ENCODE results near the gene KCNJ4.
A peak's percentile ranks its signal among the peaks of the same experiment; 100 is the strongest.
"Not testable (repeated sequence)": the region's sequence is repeated elsewhere in the genome, so short reads cannot be mapped to it uniquely, and the experiment has no call there.

The KCNJ4 gene

DNA sequence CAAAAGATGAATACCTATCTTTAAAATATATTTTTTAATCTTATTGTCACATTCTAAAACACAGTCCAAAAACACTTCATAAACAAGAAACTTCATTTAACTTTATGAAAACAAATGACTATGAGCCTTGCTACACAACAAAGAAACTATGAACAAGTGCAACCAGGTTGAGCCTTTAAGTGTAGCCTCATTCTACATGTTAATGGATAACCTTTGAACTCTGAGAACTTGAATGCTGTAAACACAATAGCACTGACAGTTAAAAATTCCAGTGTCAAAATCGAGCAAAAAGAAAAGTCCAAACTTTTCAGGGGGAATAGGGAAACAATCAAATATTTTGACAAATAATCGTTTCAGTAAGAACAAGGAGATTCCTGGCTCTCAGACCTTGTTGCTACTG lies 54.7 kb downstream of the KCNJ4 start:
- DNase-seq, H3K9me3 Mint-ChIP-seq, H3K27ac Mint-ChIP-seq, H3K4me3 Mint-ChIP-seq, ATAC-seq: not testable (repeated sequence)
- H3K27me3 Mint-ChIP-seq = peaks cover 20% of the 10 kb centered on the region
- peaks cover 27% of the 10 kb centered on the region for H3K4me1 Mint-ChIP-seq

DNA sequence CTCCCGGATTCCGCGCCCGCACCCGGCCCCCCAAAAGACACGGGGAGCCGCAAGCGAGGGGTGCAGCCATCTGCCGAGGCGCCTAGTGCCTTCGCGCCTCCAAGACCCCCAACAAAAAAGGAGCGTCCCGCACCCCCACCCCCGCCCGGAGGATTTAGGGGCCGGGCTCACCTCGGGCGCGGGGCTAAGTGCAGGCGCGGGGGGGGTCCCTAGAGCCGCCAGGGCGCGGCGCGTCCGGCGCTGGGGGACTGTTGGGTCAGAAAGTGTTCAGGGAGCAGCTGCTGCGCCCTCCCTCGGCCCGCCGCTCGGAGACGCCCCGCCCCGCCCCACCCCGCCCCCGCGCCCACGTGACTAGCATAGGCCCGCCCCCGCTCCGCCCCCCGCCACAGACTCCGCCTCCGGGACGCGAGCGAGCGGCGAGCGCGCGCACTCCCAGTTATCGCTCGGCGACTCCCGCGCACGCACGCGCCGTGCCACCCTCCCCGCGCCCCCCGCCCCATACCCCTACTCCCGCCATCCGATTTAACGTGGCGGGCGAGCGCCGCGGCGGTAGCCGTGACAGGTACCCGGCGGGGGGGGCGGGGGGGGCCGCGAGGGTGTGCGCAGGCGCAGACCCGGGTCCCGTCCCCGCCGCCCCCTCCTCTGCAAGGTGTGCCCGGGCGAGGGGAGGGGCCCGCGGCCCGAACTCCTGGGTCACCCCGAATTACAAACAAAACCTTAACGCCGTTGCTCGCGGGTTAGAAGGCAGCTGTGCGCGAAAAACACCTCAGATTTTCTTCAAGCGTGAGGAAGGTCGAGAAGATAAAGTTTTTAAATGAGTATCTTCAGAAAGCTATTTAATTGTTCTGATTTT lies 56.2 kb downstream of the KCNJ4 start:
- ATAC-seq = peak; percentile 85
- Mint-ChIP-seq H3K9me3 (no peaks in the 10 kb centered on the region), H3K4me1 (peaks cover 40% of the 10 kb centered on the region), H3K4me3 (peak overlapping the region; percentile 84 to 86), H3K27ac (no peak overlapping the region), H3K27me3 (peaks cover 20% of the 10 kb centered on the region)
- peak; percentile 82 to 83 for DNase-seq

DNA sequence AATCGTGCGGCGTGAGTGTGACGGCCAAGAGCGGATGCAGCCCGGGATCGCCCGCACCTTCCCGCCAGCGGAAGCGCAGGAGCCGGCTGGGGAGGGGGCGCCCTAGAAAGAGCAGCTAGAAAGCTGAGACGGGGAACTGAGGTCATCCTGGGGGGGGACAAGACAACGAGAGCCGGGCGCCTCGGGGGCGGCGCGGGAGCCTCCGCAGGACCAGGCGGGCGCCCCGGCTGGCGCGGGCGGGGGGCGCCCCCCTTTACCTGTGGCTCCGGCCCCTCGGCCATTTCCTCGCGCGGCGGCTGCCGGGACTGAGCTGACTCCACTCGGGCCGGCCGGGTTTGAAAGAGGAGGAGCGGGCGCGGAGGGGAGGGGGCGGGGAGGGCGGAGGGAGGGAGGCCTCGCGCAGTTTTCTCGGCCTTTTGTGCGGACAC lies 56.8 kb downstream of the KCNJ4 start:
- Mint-ChIP-seq H3K27ac (peak overlapping the region in 1 of 2 donors; percentile 85), H3K4me1 (peaks cover 46% of the 10 kb centered on the region), H3K27me3 (peaks cover 20% of the 10 kb centered on the region), H3K4me3 (peak overlapping the region; percentile 83 to 84)
- ATAC-seq = peak; percentile 71
- peak in 1 of 2 donors; percentile 50 for DNase-seq
- H3K9me3 Mint-ChIP-seq = not testable (repeated sequence)

DNA sequence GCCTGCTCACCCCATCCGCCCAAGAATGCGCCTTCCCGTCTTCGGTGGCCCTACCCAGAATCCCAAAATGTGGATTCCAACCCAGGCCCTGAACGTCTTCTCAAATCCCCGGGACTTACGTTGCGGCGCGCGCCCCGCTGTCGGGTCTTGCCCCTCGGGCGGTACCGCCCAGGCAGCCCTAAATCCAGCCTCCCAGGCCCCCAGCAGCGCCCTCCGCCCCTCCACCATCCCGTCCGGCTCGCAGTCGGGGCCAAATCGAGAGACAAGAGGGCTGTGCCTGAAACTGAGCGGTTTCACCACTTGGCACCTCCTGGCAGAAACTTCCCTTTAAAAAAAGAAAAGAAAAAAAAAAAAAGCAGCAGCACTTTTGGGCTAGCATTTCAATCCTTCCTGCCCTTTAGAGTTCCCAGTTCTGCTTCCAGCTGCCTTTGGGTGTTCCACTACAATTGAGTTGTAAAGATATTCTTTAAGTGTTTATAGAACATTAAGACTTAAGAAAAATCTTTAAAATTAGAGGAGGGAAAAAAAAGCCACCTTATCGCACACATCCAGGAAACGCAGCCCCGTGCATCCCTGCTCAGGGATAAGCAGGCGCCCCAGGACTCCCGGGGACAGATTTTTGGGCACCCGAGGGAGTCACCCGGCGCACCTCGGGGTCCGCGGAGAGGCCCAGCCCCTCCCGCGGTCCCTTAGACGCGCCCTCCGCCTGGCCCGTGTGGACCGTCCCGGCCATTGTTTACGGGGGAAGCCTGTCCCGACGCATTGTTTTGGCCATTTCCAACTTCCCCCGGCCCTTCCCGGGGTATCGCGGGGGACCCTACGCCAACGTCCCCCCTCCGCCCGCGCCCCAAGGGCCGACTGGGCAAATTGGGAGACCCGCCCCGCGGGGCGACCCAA lies 57.6 kb downstream of the KCNJ4 start:
- Mint-ChIP-seq H3K4me1 (peaks cover 53% of the 10 kb centered on the region), H3K27ac (peak overlapping the region in 1 of 2 donors; percentile 64), H3K9me3 (no peaks in the 10 kb centered on the region), H3K27me3 (peaks cover 20% of the 10 kb centered on the region), H3K4me3 (peak overlapping the region; percentile 62 to 84)
- DNase-seq = no peak
- peak; percentile 27 for ATAC-seq

DNA sequence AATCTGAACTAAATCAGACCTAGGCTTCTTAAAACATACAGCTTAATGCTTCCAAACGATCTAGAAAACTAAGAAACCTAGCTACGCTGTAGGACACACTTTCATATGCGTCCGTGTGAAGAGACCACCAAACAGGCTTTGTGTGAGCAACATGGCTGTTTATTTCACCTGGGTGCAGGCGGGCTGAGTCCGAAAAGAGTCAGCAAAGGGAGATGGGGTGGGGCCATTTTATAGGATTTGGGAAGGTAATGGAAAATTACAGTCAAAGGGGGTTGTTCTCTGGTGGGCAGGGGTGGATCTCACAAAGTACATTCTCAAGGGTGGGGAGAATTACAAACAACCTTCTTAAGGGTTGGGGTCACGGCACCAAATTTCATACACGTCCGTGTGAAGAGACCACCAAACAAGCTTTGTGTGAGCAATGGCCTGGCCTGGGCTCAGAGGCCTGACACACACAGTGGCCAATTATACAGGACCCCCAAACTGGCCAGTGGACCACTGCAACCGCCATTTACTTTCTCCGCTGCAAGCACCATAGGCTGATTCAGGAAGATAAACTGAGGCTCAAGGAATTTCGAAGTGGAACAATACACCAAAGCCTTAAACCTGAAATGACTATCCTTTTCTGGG lies 58.4 kb downstream of the KCNJ4 start:
- Mint-ChIP-seq H3K27ac (peak overlapping the region in 1 of 2 donors; percentile 30), H3K4me3 (peak overlapping the region; percentile 62 to 84), H3K4me1 (peaks cover 53% of the 10 kb centered on the region), H3K27me3 (peaks cover 18% of the 10 kb centered on the region)
- not testable (repeated sequence) for H3K9me3 Mint-ChIP-seq, DNase-seq, ATAC-seq

DNA sequence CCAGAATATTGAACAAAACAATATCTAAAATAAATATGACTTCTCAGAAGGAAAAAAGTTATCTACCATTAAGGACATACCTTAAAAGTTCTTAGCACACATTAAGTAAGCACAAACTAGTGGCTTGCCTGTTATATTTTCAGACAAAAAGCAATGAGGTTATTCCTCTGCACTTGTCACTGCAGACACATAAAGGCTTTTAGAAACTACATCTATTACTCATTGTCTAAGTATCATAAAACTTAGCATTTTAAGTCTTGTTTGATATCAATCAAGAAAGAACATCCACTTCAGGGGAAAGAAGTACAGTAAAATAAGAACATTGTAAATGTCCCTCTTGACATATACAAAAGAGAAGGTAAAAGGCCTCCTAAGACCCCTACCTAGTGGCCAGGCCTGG lies 59.1 kb downstream of the KCNJ4 start:
- Mint-ChIP-seq H3K27me3 (peaks cover 12% of the 10 kb centered on the region), H3K4me1 (peaks cover 53% of the 10 kb centered on the region), H3K4me3 (peak overlapping the region in 1 of 2 donors; percentile 59)
- ATAC-seq, DNase-seq, H3K9me3 Mint-ChIP-seq, H3K27ac Mint-ChIP-seq: not testable (repeated sequence)

DNA sequence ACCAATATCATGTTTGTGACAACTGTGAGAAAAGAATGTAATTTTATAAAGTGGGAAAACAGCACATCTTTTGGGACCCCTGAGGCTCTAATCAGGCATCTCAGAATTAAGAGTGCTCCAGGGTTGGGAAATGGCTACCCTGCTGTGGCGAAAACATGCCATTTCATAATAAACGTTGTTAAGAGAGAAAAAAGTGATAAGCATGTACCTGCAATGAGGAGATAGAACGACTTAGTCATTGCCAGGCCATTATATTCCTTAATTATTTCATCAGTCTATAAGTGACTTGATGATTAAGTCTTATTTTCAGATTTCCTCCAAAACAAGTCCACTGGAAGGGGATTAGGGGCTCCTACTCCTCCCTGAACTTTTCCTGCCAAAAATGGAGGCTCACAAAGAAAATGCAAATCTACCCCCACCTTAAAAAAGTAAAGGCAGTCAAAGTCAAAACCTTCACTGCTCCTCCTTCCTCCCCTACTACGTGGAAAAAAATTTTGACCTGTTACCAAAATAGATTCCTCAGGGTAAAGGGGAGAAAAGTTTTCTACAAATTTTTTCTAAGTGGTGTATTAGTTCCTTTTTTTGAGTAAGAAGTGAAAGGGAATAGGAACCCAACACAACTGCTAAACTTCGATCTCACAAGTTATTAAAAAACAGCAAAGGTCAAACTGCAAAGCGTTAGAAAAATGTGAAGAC lies 59.9 kb downstream of the KCNJ4 start:
- peaks cover 53% of the 10 kb centered on the region for H3K4me1 Mint-ChIP-seq
- H3K27me3 Mint-ChIP-seq, ATAC-seq, H3K9me3 Mint-ChIP-seq, H3K27ac Mint-ChIP-seq, DNase-seq, H3K4me3 Mint-ChIP-seq: not testable (repeated sequence)

DNA sequence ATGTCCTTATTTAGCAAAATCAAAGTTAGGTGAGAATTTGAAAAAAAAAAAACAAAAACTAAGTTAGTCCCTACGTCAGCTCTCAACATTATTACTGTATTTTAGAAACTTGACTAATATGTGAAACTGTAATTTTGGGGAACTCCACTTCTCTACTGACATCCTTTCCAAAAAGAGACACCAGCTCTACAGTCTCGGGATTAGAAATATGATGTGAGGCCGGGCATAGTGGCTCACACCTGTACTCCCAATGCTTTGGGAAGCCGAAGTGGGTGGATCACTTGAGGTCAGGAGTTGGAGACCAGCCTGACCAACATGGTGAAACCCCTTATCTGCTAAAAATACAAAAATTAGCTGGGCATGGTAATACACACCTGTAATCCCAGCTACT lies 65.6 kb downstream of the KCNJ4 start:
- H3K27ac Mint-ChIP-seq, H3K27me3 Mint-ChIP-seq, H3K4me3 Mint-ChIP-seq, H3K9me3 Mint-ChIP-seq, ATAC-seq, DNase-seq: not testable (repeated sequence)
- H3K4me1 Mint-ChIP-seq = peaks cover 31% of the 10 kb centered on the region

DNA sequence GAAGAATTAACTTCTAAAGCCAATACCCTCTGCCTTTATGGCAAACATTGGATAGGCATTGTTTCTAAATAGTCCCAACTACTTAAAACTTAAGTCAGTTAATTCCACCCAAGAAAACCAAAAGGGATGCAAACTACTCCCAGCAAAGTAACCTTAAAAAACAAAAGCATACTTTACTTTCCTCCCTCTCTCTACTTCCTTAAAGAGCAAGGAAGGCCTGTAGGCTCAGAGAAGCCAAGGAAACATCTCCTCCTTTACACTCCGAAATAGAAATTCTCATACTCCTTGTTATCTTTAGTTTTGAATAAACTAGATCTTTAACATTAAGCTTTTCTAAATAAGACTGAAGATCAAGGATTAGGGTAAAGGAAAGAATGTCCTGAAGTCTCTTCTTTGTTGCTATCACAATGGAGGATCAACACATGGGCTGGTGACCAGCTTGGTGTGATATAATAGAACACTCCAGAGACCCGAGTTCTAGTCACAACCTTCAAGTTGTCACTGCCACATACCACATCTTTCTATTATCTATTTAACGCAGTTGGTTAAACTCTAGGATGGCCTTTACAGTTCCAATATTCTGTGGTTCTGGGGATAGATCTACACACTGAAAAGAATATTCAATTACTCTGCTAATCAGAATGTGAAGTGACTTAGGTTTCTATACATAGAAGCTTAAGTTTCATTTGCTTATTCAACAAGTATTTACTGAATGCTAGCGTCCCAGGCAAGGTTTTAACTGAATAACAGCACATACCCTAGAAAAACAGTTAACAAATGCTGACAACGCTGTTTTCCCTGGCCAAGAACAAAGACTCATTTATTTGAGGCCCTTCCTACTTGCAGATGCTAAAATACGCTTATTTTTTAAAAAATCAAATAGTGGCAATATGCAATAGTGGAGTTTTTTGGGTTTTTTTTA lies 66.2 kb downstream of the KCNJ4 start:
- not testable (repeated sequence) for ATAC-seq, H3K4me3 Mint-ChIP-seq, H3K27me3 Mint-ChIP-seq, H3K9me3 Mint-ChIP-seq, DNase-seq, H3K27ac Mint-ChIP-seq
- H3K4me1 Mint-ChIP-seq = peaks cover 24% of the 10 kb centered on the region

DNA sequence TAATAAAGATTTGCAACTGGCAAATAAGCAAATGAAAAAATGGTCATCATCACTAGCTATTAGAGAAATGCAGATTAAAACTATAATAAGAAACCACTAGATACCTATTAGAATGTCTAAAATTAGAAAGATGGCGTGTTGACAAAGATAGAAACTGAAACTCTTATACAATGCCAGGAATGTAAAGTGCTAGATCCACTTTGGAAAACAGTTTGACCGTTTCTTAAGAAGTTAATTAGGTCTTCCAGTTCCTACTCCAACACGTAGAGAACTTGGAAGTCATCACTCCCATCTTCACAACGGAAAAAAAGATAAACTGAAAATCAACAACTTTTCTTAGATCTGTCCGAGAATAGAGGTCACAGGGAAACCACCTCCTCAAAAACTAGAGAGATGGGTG lies 68.1 kb downstream of the KCNJ4 start:
- H3K4me1 Mint-ChIP-seq = peaks cover 11% of the 10 kb centered on the region
- H3K27me3 Mint-ChIP-seq, ATAC-seq, H3K27ac Mint-ChIP-seq, DNase-seq, H3K9me3 Mint-ChIP-seq, H3K4me3 Mint-ChIP-seq: not testable (repeated sequence)

DNA sequence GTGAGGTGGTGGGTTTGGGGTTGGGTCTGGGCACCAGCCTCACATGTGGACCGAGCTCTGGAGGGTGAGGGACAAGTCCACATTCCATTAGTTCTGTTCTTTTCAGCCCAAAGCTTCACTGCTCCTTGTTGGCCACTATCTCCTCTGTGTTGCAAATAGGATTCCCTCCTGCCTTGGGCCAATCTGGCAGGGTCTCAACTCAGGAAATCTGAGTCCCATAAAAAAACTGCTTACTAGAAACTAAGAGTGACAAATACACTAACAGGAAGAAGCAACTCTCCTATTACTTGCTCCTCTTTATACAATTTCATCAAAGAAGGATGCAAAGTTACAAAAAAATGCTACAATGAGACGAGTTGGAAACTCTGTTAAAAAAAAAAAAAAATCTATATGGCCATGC lies 71.6 kb downstream of the KCNJ4 start:
- ATAC-seq = no peak
- Mint-ChIP-seq H3K27ac (no peak overlapping the region), H3K27me3 (no peaks in the 10 kb centered on the region), H3K4me1 (peaks cover 7% of the 10 kb centered on the region), H3K9me3 (no peaks in the 10 kb centered on the region), H3K4me3 (no peak overlapping the region)
- DNase-seq = no peak

DNA sequence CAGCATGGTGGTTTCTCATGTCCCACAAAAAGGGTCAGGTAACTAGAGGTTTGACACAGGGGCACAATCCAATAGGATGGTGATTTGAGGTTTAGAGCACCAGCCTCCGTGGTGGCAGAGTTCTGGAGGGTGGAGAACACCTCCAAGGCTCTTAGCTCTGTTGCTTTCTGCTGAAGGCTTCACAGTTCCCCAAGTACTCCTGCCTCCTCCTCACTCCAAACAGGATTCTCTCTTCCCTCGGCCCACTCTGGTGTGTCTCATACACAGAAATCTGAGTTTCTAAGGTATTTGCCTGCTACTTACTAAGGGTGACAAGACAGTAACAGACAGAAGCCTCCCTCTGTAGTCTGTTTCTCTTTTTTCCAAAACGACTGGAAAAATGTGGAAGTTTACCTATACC lies 73.6 kb downstream of the KCNJ4 start:
- not testable (repeated sequence) for H3K27ac Mint-ChIP-seq, H3K4me1 Mint-ChIP-seq, H3K27me3 Mint-ChIP-seq, ATAC-seq, DNase-seq, H3K9me3 Mint-ChIP-seq, H3K4me3 Mint-ChIP-seq

All from stimulated activated naive CD8-positive, alpha-beta T cell treated with anti-CD3 and anti-CD28 coated beads, Interleukin-15, amount 100 ng/mL, for 72 hours (primary cell).